Measurements from ENCODE around the gene MCC.

Gene MCC

DNA sequence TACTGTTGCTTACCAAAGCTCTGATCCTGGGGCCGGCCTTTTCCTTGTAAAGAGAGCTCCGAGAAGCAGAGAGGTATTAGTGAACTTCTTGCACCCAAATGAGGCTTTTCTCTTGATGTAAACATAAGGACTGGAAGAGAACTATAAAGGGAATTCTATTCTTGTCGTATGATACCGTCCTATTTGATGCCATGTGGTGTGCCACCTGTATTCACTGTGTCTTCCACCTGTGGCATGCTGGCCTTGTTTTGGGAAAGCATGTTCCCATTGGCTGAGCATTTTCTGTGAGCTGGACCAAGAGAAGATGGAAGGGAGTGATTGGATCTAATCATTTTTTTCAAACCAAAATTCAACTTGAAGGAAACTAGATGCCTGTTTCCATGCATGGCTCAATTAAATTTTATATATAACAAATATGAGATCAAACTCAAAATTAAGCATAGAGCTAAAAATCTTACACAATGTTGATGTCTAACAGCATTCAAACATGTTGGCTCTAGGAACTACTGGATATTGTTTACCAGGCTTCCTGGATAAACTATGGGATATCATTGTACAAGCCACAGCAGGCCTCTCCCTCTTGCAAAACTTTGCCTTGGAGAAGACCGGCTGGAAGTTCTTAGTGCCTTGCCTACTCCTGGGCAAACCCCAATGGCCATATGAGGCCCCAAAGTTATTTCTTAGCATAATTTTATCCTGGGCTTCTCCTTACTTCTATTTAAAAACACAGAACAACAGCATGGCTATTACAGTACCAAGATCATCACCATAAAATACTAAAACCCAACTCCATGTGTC is 168.8 kb downstream of the MCC start:
- DNase-seq (ENCODE audit: low spot score) = no peak

DNA sequence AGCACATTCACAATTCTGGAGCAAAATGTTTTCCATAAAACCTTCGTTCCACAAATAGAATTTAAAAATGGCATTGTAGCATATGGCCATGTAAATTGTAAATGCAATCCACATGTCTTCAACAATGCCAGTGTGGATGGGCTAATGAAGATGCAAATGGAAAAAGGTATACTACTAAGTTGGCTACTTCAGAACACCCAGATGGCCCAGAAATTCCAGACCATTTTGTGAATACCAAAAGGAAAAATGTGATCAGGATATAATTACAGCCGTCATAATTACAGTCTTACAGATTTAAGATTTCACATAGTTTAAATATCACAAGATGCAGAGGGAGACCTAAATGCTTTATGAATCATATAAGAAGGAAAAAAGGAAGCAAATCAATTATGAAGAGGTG is 170.6 kb downstream of the MCC start:
- no peak for DNase-seq (ENCODE audit: low spot score)

DNA sequence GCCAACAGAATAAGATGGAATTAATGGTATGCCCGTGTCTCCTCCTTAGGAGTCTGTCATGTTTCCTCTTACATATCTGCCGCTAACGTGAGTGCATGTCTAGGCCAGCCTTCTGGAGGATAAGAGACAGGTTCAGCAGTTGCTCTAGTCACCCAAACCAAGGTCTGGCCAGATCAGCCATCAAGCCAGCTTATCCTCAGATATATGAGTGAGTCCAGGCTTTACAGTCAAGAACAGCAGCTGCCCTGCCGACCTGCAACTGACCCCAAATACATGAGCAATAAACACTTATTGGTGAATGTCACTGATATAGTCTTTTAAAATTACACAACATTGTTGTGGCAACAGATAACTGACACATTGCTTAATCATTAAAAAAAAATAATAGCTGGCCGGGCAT is 177.0 kb downstream of the MCC start:
- DNase-seq (ENCODE audit: low spot score) = no peak

DNA sequence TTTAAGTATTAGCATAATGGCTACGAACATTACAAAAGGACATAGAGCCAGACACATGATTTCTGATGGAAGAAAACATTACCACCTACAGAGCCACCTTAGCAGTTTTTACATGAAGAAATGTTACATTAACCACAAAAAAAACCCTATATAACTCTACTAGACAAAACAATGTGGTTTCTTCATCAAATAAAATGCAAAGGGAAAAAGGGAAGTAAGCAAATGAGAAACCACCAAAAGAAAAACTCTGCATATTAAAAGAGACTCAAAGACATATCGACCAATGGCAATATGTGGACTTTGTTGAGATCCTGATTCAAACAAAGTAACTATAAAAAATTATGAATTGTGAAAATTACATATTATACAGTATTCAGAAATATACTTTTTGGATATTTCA is 186.1 kb downstream of the MCC start:
- DNase-seq (ENCODE audit: low spot score) = no peak

DNA sequence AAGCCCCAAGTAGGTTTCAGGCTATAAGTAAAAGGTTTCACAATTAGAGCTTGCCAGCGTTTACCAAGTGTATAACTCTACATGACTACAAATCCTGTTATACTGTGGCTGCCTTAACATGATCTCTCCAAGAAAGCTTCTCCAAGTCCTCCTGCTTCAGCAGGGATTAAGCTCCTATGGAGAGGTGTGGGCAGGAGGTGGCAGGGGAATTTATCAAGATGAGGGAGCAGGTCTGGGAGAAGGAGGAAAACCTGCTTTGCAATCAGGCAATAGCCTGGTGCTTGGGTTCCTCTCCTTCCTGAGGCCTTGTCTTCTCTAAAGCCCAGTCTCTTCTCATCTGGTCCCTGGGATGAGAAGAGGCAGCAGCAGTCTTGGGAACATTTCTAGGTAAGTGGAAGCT is 188.7 kb downstream of the MCC start:
- no peak for DNase-seq (ENCODE audit: low spot score)

DNA sequence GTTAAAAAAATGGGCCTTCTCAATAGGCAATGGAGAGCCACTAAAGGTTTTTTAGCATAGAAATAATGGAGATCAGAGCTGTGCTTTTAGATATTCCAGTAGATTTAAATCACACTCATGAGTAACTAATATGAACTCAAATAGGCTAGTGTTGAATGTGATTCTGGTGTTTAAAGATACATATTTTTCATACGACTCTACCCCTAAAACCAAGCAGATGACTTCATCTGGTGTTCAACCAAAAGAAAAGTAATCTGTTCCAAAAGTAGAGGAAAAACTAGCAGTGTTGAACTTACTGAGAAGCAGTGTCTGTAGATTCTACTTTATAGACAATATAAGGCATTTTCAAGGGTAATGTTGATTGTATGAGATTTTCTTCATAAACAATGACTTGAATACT is 191.6 kb downstream of the MCC start:
- DNase-seq (ENCODE audit: low spot score) = no peak

DNA sequence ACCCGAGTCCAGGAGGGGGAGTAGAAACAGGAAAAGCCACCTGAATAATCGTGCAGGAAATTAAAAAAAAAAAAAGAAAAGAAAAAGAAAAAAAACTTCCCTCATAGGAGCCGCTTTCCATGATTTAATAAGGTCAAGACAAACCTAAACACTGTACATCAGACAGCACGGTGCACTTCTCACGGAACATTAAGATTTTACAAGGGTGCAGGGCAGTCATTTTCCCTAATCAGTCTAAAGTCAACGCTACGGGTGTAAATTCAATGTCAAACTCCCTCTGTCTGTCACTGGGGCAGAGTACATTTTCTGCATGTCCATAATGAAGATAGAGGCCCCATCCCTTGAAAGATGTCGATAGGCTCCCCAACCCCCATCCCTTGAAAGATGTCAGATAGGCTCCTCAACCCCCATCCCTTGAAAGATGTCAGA is 193.1 kb downstream of the MCC start:
- no peak for DNase-seq (ENCODE audit: low spot score)

DNA sequence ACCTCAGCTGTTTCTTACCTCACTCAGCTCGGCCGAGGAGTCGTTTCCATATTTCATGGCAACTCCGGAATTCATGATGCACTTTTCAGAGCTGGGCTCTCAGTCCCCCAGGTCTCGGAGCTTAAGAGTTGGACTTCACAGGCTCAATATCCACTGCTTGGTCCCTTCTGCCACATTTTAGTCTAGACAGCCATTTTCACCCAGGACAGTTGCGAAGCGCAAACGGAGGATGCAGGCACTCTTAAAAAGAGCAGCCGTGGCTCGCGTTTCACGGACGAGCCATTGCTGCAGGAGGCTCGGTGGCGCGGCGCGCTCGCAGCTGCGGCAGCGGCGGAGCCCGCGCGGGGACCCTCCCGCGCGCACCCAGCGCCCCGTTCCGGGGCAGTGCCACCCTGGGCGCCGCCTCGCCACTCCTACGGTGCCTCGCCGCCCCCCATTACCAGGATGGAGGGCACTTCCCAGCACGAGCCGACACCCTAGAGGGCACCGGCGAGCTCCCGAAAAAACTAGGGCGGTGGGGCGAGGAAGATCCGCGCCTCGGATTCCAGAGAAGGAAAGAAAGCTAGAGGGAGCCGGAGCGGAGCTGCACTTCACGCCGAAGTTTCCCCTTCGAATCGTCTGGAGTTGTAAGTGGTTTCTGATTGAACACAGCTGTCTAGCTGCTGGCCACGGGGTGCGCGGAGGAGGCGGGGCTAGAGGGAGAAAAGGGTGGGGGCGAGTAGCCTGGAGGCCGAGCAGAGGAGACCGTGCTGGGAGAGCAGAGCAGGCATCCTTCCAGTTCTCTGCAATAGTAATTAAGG is 193.7 kb downstream of the MCC start:
- DNase-seq (ENCODE audit: low spot score) = peak; percentile 73

DNA sequence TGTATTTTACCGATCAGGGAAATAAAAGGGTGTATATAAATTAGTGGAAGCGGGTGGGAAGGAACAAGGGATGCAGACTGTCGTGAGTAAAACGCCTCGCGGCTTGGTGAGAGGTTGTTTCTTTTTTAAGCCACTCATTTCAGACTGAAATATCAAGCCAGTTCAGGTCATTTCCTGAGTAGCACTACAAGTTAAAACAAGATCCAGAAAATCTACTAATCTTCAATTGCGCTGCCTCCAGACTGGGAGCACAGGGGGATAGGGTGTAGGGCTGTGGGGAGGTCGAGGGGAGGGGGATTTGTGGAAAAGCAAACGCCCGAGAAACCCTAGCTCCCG is 194.3 kb downstream of the MCC start:
- no peak for DNase-seq (ENCODE audit: low spot score)

DNA sequence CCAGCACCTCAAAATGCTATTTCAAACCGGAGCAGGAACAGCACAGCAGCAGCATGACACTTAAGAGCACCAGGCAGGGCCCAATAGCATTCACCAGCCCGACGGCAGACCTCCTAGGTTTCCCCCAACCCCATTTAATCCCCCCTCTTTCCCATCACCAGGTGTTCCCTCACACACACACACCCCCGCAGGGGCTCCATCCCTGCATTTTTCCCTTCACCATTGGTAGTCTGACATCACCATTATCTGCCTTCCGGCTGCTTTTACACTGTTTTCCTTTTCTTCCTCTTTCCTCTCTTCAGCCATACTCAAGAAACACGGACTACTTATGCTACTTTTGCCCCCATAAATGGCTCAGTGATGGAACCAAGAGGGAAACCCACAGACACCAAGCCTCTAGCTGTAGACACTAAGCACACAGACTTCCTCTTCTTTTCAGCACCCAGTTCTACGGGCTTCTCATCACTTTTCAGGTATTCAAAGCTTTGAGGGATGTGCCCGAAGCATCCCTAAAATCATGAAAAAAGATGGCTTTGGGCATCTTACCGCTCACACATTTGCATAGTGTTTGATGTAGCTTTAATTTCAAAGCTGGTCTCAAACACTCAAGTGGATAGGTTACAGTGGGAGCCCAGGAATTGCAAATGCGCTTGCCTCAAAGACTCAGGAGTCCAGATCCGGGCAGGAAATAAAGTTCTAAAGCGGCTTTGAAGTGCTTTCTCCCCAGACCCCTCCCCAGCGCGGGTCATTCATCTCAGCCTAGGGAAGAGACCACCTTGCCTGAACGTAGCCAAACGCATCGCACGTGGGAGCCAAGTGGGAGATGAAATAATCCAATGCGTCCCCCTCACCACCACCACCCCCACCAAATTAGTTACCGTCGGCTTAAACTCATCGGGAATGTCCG is 194.9 kb downstream of the MCC start:
- DNase-seq (ENCODE audit: low spot score) = peak; percentile 37

DNA sequence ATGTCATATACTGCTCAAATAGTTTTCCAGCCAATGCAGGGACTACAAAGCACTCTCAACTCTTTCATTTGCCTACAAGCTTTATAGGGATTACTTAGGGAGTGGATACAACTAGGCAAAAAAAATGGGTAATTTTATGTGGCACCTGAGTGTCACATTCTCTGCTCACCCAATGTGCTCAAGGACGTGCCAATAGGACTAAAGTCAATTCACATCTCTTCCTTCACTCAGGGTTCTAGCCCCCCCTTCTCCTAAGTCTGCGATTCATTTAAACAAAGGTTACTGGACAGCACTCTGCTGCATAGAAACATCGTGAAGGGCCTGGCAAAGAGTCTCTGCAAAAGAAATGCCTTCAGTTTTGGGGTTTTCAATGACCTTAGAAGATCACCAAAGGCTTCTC is 195.8 kb downstream of the MCC start:
- DNase-seq (ENCODE audit: low spot score) = no peak

DNA sequence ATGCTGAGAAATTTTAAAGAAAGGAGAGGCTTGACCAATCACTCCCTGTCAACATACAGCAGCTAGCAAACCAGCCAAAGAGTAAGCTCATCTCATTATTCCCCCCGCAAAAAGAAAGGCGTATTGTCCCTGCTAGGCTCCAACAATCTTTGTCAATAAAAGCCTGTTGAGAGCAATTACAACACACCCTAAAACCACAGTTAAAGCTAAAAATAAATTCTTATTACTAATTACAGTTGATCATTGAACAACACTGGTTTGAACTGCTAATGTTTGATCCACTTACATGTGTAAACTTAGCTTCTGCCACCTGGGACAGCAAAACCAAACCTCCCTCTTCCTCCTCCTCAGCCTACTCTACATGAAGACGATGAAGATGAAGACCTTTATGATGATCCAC is 204.7 kb downstream of the MCC start:
- DNase-seq (ENCODE audit: low spot score) = no peak

DNA sequence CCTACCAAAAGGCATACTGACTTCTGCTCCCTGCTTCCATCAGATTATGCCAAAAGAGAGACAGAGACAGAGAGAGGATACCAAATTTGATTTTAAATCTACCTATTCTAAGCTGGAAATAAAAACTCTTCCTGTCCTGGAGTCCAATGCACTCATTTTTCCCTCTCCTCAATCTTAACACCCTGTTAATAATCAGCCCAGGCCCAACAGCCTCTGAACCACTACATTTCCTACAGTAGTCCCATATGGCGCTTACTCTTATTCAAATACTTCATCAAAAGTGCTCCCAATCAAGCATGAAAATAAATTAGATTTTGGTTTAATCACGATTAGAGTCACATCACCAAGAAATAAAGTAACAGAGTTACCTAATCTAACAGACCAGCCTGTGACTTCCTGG is 205.8 kb downstream of the MCC start:
- DNase-seq (ENCODE audit: low spot score) = no peak

DNA sequence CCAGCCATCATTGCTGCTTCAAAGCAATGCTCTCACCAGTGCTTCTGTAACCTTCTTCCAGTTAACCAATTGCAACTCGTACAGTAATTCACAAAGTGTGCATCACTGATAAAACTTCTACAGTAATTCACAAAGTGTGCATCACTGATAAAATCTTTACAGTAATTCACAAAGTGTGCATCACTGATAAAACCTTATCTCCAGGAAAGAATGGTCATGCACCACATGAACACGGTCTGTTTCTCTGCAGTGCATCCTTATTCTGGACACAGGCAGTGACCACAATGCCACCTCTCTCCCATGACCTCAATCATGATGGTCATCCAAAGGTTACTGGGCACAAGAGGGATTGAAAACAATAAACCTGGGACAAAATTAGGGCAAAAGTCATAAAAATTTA is 207.1 kb downstream of the MCC start:
- no peak for DNase-seq (ENCODE audit: low spot score)

DNA sequence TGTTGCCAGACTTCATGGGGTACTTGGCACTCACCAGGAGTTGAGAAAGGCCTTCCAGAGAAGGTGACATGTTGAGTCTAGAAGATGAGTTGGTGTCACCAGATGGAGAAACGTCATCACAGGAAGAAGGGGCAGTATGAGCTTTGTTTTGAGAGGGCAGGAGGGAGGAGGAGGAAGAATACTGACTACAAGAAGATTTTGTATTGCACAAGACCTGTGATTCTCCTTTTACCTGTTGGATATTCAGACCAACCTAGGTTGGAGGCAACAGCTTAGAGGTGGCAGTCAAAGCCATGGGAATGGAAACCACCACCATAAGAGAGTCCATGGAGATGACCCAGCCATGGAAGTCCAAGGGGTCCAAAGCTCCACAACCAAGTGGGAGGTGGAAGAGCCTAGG is 207.7 kb downstream of the MCC start:
- no peak for DNase-seq (ENCODE audit: low spot score)

DNA sequence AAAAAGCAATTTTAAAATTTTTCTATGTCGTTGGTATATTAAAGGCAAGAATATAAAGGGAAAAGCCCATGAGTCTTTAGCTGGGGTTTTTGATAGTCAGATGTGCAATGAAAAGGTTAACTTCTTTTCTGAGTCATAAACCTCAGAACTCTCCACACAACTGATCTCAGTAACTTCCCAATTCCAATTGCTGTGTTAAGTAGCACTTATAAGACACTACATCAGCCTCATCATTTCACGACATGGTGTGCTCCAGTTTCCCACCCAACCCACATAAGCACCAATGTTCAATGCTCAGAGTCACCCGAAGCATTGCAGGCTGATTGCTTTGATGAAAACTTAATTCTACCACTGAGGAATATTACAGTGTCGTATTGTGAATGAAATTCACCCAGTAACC is 209.3 kb downstream of the MCC start:
- no peak for DNase-seq (ENCODE audit: low spot score)

DNA sequence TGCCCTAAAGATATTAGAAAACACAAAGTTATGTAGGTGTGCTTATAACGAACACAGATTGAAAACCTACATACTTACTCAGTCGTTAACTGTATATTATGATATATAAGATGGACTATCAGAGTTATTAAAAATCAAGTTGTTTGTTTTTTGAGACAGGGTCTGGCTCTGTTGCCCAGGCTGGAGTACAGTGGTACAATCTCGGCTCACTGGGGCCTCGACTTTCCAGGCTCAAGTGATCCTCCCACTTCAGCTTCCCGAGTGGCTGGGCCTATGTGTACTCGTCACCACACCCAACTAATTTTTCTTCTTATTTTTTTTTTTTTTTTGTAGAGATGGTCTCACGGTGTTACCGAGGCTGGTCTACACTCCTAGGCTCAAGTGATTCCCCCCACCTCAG is 211.8 kb downstream of the MCC start:
- DNase-seq (ENCODE audit: low spot score) = no peak

DNA sequence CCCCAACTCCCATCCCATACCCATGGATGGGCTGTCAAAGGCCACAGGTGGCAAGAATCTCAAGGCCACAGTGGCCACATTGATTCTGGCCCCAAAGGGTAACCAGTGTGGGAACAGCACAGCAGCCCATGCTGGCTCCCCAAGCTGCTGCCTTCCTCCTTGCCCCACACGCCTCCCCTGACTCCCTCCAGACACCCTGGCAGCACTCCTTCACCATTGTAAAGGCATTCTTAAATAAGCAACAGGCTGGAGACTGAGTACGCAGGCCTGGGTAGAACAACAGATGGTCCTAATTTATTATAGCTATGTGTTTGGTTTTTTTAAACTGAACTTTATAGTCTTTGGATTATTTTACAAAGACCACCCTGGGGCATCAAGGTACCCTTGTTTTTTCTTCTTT is 212.3 kb downstream of the MCC start:
- DNase-seq (ENCODE audit: low spot score) = peak; percentile 20

DNA sequence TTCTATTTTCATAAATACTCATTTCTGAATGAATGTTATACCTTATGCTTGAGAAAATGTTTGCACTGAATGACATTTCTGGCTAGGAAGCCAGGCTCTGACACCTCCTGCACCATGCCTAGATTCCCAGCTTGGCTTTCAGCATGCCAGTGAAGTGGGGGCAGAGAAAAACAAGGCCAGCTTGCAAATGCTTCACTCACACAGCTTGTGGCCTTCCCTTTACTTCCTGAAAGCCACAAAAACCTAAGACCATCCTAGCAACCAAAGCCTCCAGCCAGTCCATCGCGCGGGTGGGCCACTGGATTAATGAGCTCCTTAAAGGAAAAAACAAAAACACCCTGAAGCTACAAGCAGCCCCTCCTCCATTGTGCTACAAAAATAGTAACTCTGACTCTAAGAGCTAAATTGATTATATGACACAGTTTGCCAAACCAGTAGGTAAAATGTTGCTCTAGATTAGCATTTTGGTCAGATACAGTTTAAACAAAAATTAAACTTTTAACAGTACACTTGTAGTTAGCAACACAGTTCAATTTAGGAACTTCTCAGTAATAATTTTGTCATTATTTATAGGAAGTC is 213.3 kb downstream of the MCC start:
- peak; percentile 43 for DNase-seq (ENCODE audit: low spot score)

DNA sequence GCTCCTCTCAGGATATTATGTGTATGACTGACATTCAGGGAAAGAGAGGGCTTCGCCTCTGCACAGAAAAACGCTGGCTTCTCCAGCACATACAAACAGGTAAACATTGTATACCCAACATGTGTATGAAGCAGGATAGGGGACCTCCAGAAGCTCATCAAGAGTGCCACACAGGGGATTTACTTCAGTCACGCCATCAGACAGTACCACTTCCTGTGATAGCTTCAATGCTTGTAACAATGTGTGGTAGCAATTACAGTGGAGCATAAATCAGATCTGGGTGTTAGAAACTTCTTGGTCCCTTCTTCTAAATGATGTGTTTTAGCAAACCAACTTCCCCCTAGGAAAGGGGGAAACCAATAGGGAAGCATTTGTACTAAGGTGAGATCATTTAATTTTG is 214.3 kb downstream of the MCC start:
- DNase-seq (ENCODE audit: low spot score) = no peak

DNA sequence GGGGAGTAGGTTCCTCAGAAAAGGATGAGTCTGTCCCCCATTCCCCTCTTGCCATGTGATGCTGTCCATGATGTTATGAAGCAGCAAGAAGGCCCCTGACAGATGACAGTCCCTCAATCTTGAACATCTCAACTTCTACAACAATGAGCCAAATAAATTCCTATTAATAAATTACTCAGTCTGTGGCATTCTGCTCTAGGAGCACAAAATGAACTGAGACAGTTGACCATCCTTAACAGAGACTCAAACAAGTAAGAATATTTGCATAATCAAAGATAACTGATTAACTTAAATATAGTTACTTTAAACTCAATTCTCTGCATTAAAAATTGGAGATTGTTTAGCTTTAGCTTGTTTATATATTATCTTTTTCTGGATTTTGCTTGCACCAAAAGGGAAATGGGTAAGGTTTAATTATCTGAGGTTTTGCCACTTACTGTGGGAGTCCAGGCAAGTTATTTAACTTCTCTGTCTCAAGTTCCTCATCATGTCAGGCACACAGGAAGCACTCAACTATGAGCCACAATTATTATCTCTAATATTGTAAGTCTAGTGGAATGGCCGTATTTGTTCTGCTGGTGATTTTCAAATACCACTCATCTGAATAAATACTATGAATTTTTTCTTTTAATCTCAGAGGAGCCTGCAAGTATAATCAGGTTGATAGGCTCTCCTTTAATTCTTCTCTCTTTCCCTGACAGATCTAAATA is 216.4 kb downstream of the MCC start:
- no peak for DNase-seq (ENCODE audit: low spot score)

DNA sequence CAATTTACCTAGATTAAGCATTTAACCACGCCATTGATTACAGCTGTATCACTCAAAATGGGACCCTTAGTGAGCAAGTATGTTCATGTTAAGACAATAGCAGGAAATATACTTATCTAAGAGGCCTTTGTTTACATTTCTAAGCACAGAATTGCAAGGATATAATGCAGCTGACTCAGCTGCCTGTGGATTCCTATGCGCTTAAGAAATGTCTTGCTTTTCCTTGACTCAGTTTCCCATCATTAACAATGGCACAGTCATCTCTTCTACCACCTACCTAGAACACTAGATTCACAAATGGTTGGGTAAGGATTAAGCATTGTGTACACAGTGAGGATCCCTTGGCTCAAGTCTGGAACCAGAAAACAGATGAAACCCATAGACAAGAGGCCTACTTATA is 217.2 kb downstream of the MCC start:
- no peak for DNase-seq (ENCODE audit: low spot score)

All from iPS-NIHi11 (cell line).